SU-DHL-6 (cell line): ENCODE measurements around the gene SLC22A4.

Experiments
- EZH2phosphoT487 ChIP-seq: fragments of 200-600 bp; sonication (generic), shearing (Covaris generic); conservative IDR thresholded peaks from 2 replicates; pipeline ENCODE4 v1.6.1; 2018; ENCODE audit warnings: mild to moderate bottlenecking, antibody characterized with exemption, low read length, moderate library complexity, mixed read lengths
- TF ChIP-seq, protein P1 (sequence below): fragments of 200-600 bp; sonication (generic); IDR thresholded peaks from one replicate; pipeline ENCODE4 v1.5.1; 2017; ENCODE audit warnings: antibody characterized with exemption, mild to moderate bottlenecking, low read length, moderate library complexity; ENCODE audit not compliant: insufficient read depth, poor library complexity, severe bottlenecking

DNA sequence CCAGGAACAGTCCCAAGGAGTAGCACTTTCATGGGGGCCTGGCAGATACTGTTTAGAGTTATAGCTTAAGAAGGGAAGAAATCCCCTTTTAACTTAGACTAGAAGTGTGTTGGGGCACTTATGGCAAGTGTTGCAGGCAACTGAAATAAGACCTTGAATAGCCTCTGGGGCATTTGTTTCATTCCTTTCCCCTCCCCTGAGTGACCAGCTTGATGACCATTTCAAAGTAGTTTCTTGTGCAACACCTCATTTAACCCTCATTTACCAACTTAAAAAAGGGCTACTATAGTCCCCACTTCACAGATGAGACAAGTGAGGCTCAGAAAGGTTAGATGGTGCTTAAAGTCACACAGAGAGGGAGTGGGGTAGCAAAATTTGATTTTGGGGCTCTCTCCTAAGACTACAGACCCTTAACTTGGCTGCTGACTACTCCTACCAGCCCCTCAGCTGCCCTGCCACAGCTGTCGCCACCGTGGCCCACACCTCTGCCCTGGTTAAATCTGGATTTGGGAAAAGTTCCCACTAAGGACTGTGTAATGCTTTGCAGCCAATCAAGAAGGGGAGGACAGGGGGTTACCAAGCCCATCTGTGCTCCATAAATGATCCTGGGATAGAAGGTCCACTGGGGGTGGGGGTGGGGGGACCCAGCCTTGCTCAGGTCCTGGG, 31.2 kb upstream of the SLC22A4 start:
- TF ChIP-seq, protein P1, sequence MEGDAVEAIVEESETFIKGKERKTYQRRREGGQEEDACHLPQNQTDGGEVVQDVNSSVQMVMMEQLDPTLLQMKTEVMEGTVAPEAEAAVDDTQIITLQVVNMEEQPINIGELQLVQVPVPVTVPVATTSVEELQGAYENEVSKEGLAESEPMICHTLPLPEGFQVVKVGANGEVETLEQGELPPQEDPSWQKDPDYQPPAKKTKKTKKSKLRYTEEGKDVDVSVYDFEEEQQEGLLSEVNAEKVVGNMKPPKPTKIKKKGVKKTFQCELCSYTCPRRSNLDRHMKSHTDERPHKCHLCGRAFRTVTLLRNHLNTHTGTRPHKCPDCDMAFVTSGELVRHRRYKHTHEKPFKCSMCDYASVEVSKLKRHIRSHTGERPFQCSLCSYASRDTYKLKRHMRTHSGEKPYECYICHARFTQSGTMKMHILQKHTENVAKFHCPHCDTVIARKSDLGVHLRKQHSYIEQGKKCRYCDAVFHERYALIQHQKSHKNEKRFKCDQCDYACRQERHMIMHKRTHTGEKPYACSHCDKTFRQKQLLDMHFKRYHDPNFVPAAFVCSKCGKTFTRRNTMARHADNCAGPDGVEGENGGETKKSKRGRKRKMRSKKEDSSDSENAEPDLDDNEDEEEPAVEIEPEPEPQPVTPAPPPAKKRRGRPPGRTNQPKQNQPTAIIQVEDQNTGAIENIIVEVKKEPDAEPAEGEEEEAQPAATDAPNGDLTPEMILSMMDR, result no peak
- TF ChIP-seq EZH2phosphoT487, result no peak
